Central memory CD8-positive, alpha-beta T cell (primary cell): ENCODE results near the gene CES4A.

Source experiments
- ATAC-seq: fragments of 150-1000 bp; cut with Tn5 transposase; replicated peaks from 2 replicates; pipeline ENCODE4 v1.10.0; 2022; ENCODE audit warnings: mild to moderate bottlenecking, moderate FRiP score, moderate number of reproducible peaks; ENCODE audit not compliant: poor library complexity, severe bottlenecking; ENCODE audit errors: extremely low read depth
- DNase-seq, 2 donors: peaks; one replicate each; pipeline ENCODE4 v3.0.0; 2021; ENCODE audit warnings: low spot score in 2 of 2
- H3K27ac Mint-ChIP-seq: one replicate; pipeline ENCODE4 v1.8.0; 2022; ENCODE audit warnings: low read depth, mild to moderate bottlenecking, moderate library complexity, mixed read lengths
- H3K27me3 Mint-ChIP-seq: one replicate; pipeline ENCODE4 v1.8.0; 2022; ENCODE audit warnings: mixed read lengths
- H3K36me3 Mint-ChIP-seq: one replicate; pipeline ENCODE4 v1.8.0; 2022; ENCODE audit warnings: mild to moderate bottlenecking, moderate library complexity, mixed read lengths; ENCODE audit not compliant: insufficient read depth
- H3K4me1 Mint-ChIP-seq: one replicate; pipeline ENCODE4 v1.8.0; 2022; ENCODE audit warnings: mixed read lengths
- H3K4me3 Mint-ChIP-seq: one replicate; pipeline ENCODE4 v1.8.0; 2022; ENCODE audit warnings: mild to moderate bottlenecking, moderate library complexity, mixed read lengths
- H3K9me3 Mint-ChIP-seq: one replicate; pipeline ENCODE4 v1.8.0; 2022; ENCODE audit warnings: mixed read lengths

CES4A gene

GRCh38 chr16:67006930-67007658 is 18.7 kb downstream of the CES4A start:
- ATAC-seq (no peak), DNase-seq (no peak)
- H3K4me3 Mint-ChIP-seq = no peak overlapping the region
- H3K4me1 Mint-ChIP-seq = peaks cover 1% of the 10 kb centered on the region
- H3K27ac Mint-ChIP-seq = no peak overlapping the region
- H3K27me3 Mint-ChIP-seq = no peaks in the 10 kb centered on the region
- H3K36me3 Mint-ChIP-seq = peaks cover 1% of the 10 kb centered on the region
- no peaks in the 10 kb centered on the region for H3K9me3 Mint-ChIP-seq

GRCh38 chr16:67009158-67009557 is 20.8 kb downstream of the CES4A start:
- no peaks in the 10 kb centered on the region for H3K27me3 Mint-ChIP-seq
- H3K27ac Mint-ChIP-seq = no peak overlapping the region
- ATAC-seq (no peak), DNase-seq (no peak)
- no peaks in the 10 kb centered on the region for H3K9me3 Mint-ChIP-seq
- no peak overlapping the region for H3K4me3 Mint-ChIP-seq
- H3K4me1 Mint-ChIP-seq = no peaks in the 10 kb centered on the region
- peaks cover 1% of the 10 kb centered on the region for H3K36me3 Mint-ChIP-seq

- ATAC-seq = no peak
- H3K9me3 Mint-ChIP-seq = no peaks in the 10 kb centered on the region
- H3K4me3 Mint-ChIP-seq = no peak overlapping the region
- peaks cover 1% of the 10 kb centered on the region for H3K36me3 Mint-ChIP-seq
- no peak overlapping the region for H3K27ac Mint-ChIP-seq
- H3K4me1 Mint-ChIP-seq = no peaks in the 10 kb centered on the region
- no peaks in the 10 kb centered on the region for H3K27me3 Mint-ChIP-seq
- DNase-seq = no peak
Observed at GRCh38 chr16:67011274-67011673, 22.9 kb downstream of the CES4A start.

GRCh38 chr16:67013233-67013822 is 24.9 kb downstream of the CES4A start:
- peak overlapping the region; percentile 25 for H3K27ac Mint-ChIP-seq

GRCh38 chr16:67013823-67014633 is 25.6 kb downstream of the CES4A start:
- no peaks in the 10 kb centered on the region for H3K9me3 Mint-ChIP-seq
- peak; percentile 39 to 48 for DNase-seq
- H3K27ac Mint-ChIP-seq = peak overlapping the region; percentile 49
- no peaks in the 10 kb centered on the region for H3K4me1 Mint-ChIP-seq
- peak; percentile 53 for ATAC-seq
- H3K36me3 Mint-ChIP-seq = peaks cover 1% of the 10 kb centered on the region
- H3K4me3 Mint-ChIP-seq = peak overlapping the region; percentile 75
- no peaks in the 10 kb centered on the region for H3K27me3 Mint-ChIP-seq

More at GRCh38 chr16:67013233-67013822, 24.9 kb downstream of the CES4A start:
- Mint-ChIP-seq H3K9me3 (no peaks in the 10 kb centered on the region), H3K36me3 (peaks cover 1% of the 10 kb centered on the region), H3K27me3 (no peaks in the 10 kb centered on the region), H3K4me3 (peak overlapping the region; percentile 75), H3K4me1 (no peaks in the 10 kb centered on the region)
- no peak for ATAC-seq
- DNase-seq = no peak

GRCh38 chr16:67014634-67015312 is 26.4 kb downstream of the CES4A start:
- no peak for ATAC-seq
- no peaks in the 10 kb centered on the region for H3K4me1 Mint-ChIP-seq

GRCh38 chr16:67015313-67015731 is 26.9 kb downstream of the CES4A start:
- ATAC-seq (no peak), DNase-seq (no peak)
- no peaks in the 10 kb centered on the region for H3K36me3 Mint-ChIP-seq
- no peaks in the 10 kb centered on the region for H3K27me3 Mint-ChIP-seq
- no peaks in the 10 kb centered on the region for H3K9me3 Mint-ChIP-seq
- no peak overlapping the region for H3K27ac Mint-ChIP-seq
- no peak overlapping the region for H3K4me3 Mint-ChIP-seq
- no peaks in the 10 kb centered on the region for H3K4me1 Mint-ChIP-seq

More at GRCh38 chr16:67014634-67015312, 26.4 kb downstream of the CES4A start:
- no peak for DNase-seq
- peaks cover 1% of the 10 kb centered on the region for H3K36me3 Mint-ChIP-seq
- peak overlapping the region; percentile 75 for H3K4me3 Mint-ChIP-seq
- no peaks in the 10 kb centered on the region for H3K9me3 Mint-ChIP-seq
- H3K27me3 Mint-ChIP-seq = no peaks in the 10 kb centered on the region
- H3K27ac Mint-ChIP-seq = peak overlapping the region; percentile 49

GRCh38 chr16:67016143-67016542 is 27.8 kb downstream of the CES4A start:
- H3K27me3 Mint-ChIP-seq = no peaks in the 10 kb centered on the region
- H3K9me3 Mint-ChIP-seq = no peaks in the 10 kb centered on the region
- no peak overlapping the region for H3K4me3 Mint-ChIP-seq
- no peak overlapping the region for H3K27ac Mint-ChIP-seq
- DNase-seq (no peak), ATAC-seq (no peak)
- H3K36me3 Mint-ChIP-seq = no peaks in the 10 kb centered on the region
- no peaks in the 10 kb centered on the region for H3K4me1 Mint-ChIP-seq

- Mint-ChIP-seq H3K27ac (no peak overlapping the region), H3K27me3 (no peaks in the 10 kb centered on the region), H3K36me3 (no peaks in the 10 kb centered on the region), H3K4me1 (no peaks in the 10 kb centered on the region), H3K9me3 (no peaks in the 10 kb centered on the region), H3K4me3 (no peak overlapping the region)
- DNase-seq (no peak), ATAC-seq (no peak)
Observed at GRCh38 chr16:67016681-67017420, 28.5 kb downstream of the CES4A start.

- Mint-ChIP-seq H3K4me1 (no peaks in the 10 kb centered on the region), H3K36me3 (no peaks in the 10 kb centered on the region), H3K27ac (no peak overlapping the region), H3K9me3 (no peaks in the 10 kb centered on the region), H3K4me3 (no peak overlapping the region), H3K27me3 (no peaks in the 10 kb centered on the region)
- no peak for DNase-seq
- ATAC-seq = no peak
Observed at GRCh38 chr16:67017421-67017750, 29.0 kb downstream of the CES4A start.

GRCh38 chr16:67017810-67018488 is 29.6 kb downstream of the CES4A start:
- H3K27me3 Mint-ChIP-seq = no peaks in the 10 kb centered on the region
- no peaks in the 10 kb centered on the region for H3K36me3 Mint-ChIP-seq
- H3K4me1 Mint-ChIP-seq = no peaks in the 10 kb centered on the region
- ATAC-seq (peak; percentile 89), DNase-seq (peak; percentile 70 to 73)
- H3K9me3 Mint-ChIP-seq = no peaks in the 10 kb centered on the region
- no peak overlapping the region for H3K4me3 Mint-ChIP-seq
- no peak overlapping the region for H3K27ac Mint-ChIP-seq
